Neural cell (in vitro differentiated cells): ENCODE measurements around the gene TSPAN7. TPM values are rescaled to one million over a fixed set of nuclear protein-coding genes. Genes with fewer than 3 reads are reported as not detected.

Experiments
- H2AFZ ChIP-seq: fragments of 200-600, 300-800 bp; sonication (generic), shearing (Covaris generic); 2 replicates; pipeline ENCODE4 v1.6.0; 2014; ENCODE audit warnings: low read depth, mild to moderate bottlenecking, antibody characterized with exemption, low read length, moderate library complexity
- H3F3A ChIP-seq: fragments of 200-600 bp; shearing (Covaris generic); 2 replicates; pipeline ENCODE4 v1.6.1; 2016; ENCODE audit warnings: mild to moderate bottlenecking, moderate library complexity, mixed read lengths, antibody characterized with exemption, low read length; ENCODE audit not compliant: insufficient read depth, poor library complexity, severe bottlenecking
- H3K27ac ChIP-seq: fragments of 200-600, 300-800 bp; sonication (generic), shearing (Covaris generic); 2 replicates; pipeline ENCODE4 v1.5.1; 2014; ENCODE audit warnings: mild to moderate bottlenecking, low read length, moderate library complexity
- H3K27me3 ChIP-seq: fragments of 300-800, 200-600 bp; sonication (generic), shearing (Covaris generic); 2 replicates; pipeline ENCODE4 v1.6.0; 2014; ENCODE audit warnings: mild to moderate bottlenecking, low read depth, low read length, moderate library complexity; ENCODE audit not compliant: insufficient read depth
- H3K36me3 ChIP-seq: fragments of 300-800, 200-600 bp; sonication (generic), shearing (Covaris generic); 2 replicates; pipeline ENCODE4 v1.5.1; 2014; ENCODE audit warnings: mild to moderate bottlenecking, antibody characterized with exemption, low read length, moderate library complexity; ENCODE audit not compliant: insufficient read depth
- H3K4me2 ChIP-seq: fragments of 300-800, 200-600 bp; sonication (generic), shearing (Covaris generic); 2 replicates; pipeline ENCODE4 v1.6.0; 2014; ENCODE audit warnings: mild to moderate bottlenecking, low read length
- H3K4me3 ChIP-seq: fragments of 300-800, 200-600 bp; sonication (generic), shearing (Covaris generic); 2 replicates; pipeline ENCODE4 v1.5.1; 2014; ENCODE audit warnings: mild to moderate bottlenecking, low read length, moderate library complexity
- H3K79me2 ChIP-seq: fragments of 200-600 bp; shearing (Covaris generic); replicated peaks from 2 replicates; pipeline ENCODE4 v1.6.0; 2014; ENCODE audit warnings: mild to moderate bottlenecking, low read length, moderate library complexity; ENCODE audit not compliant: insufficient read depth
- H3K9ac ChIP-seq: fragments of 300-800, 200-600 bp; sonication (generic), shearing (Covaris generic); 2 replicates; pipeline ENCODE4 v1.6.1; 2016; ENCODE audit warnings: mild to moderate bottlenecking, low read length, mixed read lengths
- H3K9me2 ChIP-seq: fragments of 200-600 bp; shearing (Covaris generic); 2 replicates; pipeline ENCODE4 v1.6.1; 2016; ENCODE audit warnings: mild to moderate bottlenecking, low read length, mixed read lengths; ENCODE audit not compliant: insufficient read depth
- H3K9me3 ChIP-seq: fragments of 200-600, 300-800 bp; sonication (generic), shearing (Covaris generic); 2 replicates; pipeline ENCODE4 v1.6.1; 2016; ENCODE audit warnings: mild to moderate bottlenecking, mixed run types, low read length, moderate library complexity, mixed read lengths
- H4K20me1 ChIP-seq: fragments of 200-600 bp; shearing (Covaris generic); 2 replicates; pipeline ENCODE4 v1.6.1; 2016; ENCODE audit warnings: mild to moderate bottlenecking, mixed run types; ENCODE audit not compliant: insufficient read depth
- CTCF ChIP-seq: fragments of 450-650 bp; IDR thresholded peaks from 2 replicates; pipeline ENCODE4 v1.5.1; 2014; ENCODE audit warnings: antibody characterized with exemption, mild to moderate bottlenecking, moderate library complexity; ENCODE audit not compliant: poor library complexity, severe bottlenecking
- EP300 ChIP-seq: fragments of 450-650 bp; conservative IDR thresholded peaks from 2 replicates; pipeline ENCODE4 v1.6.1; 2014; ENCODE audit warnings: antibody characterized with exemption, mild to moderate bottlenecking, moderate library complexity; ENCODE audit not compliant: poor library complexity, severe bottlenecking
- EZH2 ChIP-seq: fragments of 200-600, 300-800 bp; shearing (Covaris generic), sonication (generic); IDR thresholded peaks from 2 replicates; pipeline ENCODE4 v1.6.1; 2014; ENCODE audit warnings: antibody characterized with exemption, low read length, borderline replicate concordance, mild to moderate bottlenecking; ENCODE audit not compliant: insufficient read depth, poor library complexity, severe bottlenecking
- MXI1 ChIP-seq: fragments of 450-650 bp; conservative IDR thresholded peaks from 2 replicates; pipeline ENCODE4 v1.6.1; 2014; ENCODE audit warnings: antibody characterized with exemption, mild to moderate bottlenecking; ENCODE audit not compliant: poor library complexity, severe bottlenecking
- POLR2AphosphoS5 ChIP-seq: IDR thresholded peaks from 2 replicates; pipeline ENCODE4 v1.6.1; 2012
- RAD21 ChIP-seq: fragments of 450-650 bp; conservative IDR thresholded peaks from 2 replicates; pipeline ENCODE4 v1.6.1; 2014; ENCODE audit warnings: antibody characterized with exemption, mild to moderate bottlenecking, moderate library complexity
- SMC3 ChIP-seq: fragments of 450-650 bp; conservative IDR thresholded peaks from 2 replicates; pipeline ENCODE4 v1.6.1; 2014; ENCODE audit warnings: antibody characterized with exemption, mild to moderate bottlenecking, moderate library complexity; ENCODE audit not compliant: poor library complexity
- TAF1 ChIP-seq: IDR thresholded peaks from 2 replicates; pipeline ENCODE4 v1.6.1; 2012; ENCODE audit warnings: low read depth
- polyA plus RNA-seq: library from polyadenylated mRNA; depleted of rRNA; stranded (reverse); fragments of >200 nt; gene quantifications from 2 replicates; pipeline ENCODE4 v1.2.3, GENCODE V29; 2014
- TF ChIP-seq, protein P1 (sequence below): IDR thresholded peaks from 2 replicates; pipeline ENCODE4 v1.6.1; 2012; ENCODE audit warnings: borderline replicate concordance

TSPAN7 gene
- polyA plus RNA-seq, 1 donor from 2014 or later, result 184 TPM

- TF ChIP-seq, protein P1, sequence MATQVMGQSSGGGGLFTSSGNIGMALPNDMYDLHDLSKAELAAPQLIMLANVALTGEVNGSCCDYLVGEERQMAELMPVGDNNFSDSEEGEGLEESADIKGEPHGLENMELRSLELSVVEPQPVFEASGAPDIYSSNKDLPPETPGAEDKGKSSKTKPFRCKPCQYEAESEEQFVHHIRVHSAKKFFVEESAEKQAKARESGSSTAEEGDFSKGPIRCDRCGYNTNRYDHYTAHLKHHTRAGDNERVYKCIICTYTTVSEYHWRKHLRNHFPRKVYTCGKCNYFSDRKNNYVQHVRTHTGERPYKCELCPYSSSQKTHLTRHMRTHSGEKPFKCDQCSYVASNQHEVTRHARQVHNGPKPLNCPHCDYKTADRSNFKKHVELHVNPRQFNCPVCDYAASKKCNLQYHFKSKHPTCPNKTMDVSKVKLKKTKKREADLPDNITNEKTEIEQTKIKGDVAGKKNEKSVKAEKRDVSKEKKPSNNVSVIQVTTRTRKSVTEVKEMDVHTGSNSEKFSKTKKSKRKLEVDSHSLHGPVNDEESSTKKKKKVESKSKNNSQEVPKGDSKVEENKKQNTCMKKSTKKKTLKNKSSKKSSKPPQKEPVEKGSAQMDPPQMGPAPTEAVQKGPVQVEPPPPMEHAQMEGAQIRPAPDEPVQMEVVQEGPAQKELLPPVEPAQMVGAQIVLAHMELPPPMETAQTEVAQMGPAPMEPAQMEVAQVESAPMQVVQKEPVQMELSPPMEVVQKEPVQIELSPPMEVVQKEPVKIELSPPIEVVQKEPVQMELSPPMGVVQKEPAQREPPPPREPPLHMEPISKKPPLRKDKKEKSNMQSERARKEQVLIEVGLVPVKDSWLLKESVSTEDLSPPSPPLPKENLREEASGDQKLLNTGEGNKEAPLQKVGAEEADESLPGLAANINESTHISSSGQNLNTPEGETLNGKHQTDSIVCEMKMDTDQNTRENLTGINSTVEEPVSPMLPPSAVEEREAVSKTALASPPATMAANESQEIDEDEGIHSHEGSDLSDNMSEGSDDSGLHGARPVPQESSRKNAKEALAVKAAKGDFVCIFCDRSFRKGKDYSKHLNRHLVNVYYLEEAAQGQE, result no peak
- TF ChIP-seq RAD21 (no peak), TAF1 (no peak)
- H3K4me3 ChIP-seq, result no peak overlapping the region
These were observed 143.0 kb downstream of the TSPAN7 start for GRCh38 chrX:38704146-38704882.

GRCh38 chrX:38717871-38718270 is 156.5 kb downstream of the TSPAN7 start:
- H3K4me3 ChIP-seq, result no peak overlapping the region
- no peak for TF ChIP-seq RAD21
- TF ChIP-seq, protein P1, result no peak
- TF ChIP-seq TAF1, result no peak
- TF ChIP-seq SMC3, result no peak
- no peak for TF ChIP-seq EZH2
- TF ChIP-seq CTCF, result no peak
- TF ChIP-seq EP300, result no peak
- no peak for TF ChIP-seq MXI1
- no peak for TF ChIP-seq POLR2AphosphoS5
- no peak overlapping the region for H3K27ac ChIP-seq
- no peaks in the 10 kb centered on the region for H3F3A ChIP-seq
- no peaks in the 10 kb centered on the region for H3K9me2 ChIP-seq
- H3K9ac ChIP-seq, result no peak overlapping the region
- H3K27me3 ChIP-seq, result no peaks in the 10 kb centered on the region
- no peak overlapping the region for H2AFZ ChIP-seq
- no peaks in the 10 kb centered on the region for H3K79me2 ChIP-seq
- no peaks in the 10 kb centered on the region for H3K36me3 ChIP-seq
- H4K20me1 ChIP-seq, result no peaks in the 10 kb centered on the region
- H3K9me3 ChIP-seq, result no peaks in the 10 kb centered on the region
- H3K4me2 ChIP-seq, result no peak overlapping the region

More at GRCh38 chrX:38704146-38704882, 143.0 kb downstream of the TSPAN7 start:
- H3K27ac ChIP-seq, result no peak overlapping the region
- H4K20me1 ChIP-seq, result no peaks in the 10 kb centered on the region
- H3K4me2 ChIP-seq, result no peak overlapping the region
- H3K27me3 ChIP-seq, result no peaks in the 10 kb centered on the region
- H3K36me3 ChIP-seq, result no peaks in the 10 kb centered on the region
- no peaks in the 10 kb centered on the region for H3F3A ChIP-seq
- no peaks in the 10 kb centered on the region for H3K9me2 ChIP-seq
- no peak overlapping the region for H2AFZ ChIP-seq
- no peaks in the 10 kb centered on the region for H3K9me3 ChIP-seq
- H3K79me2 ChIP-seq, result no peaks in the 10 kb centered on the region
- H3K9ac ChIP-seq, result no peak overlapping the region
